ENCODE data around the gene TBC1D14.
"Not testable (repeated sequence)": the region's sequence is repeated elsewhere in the genome, so short reads cannot be mapped to it uniquely, and the experiment has no call there.

GRCh38 chr4:6977846-6978245 lies 68.2 kb downstream of the TBC1D14 start:
- not testable (repeated sequence) for TF ChIP-seq CTCF, POLR2A (IDR thresholded peaks at IDR 0.05)

Data from testis (tissue), 2 donors.